ENCODE results near the gene GPR78.

The GPR78 gene

GRCh38 chr4:8597791-8598190 is 17.6 kb downstream of the GPR78 start:
- peaks cover 61 to 65% of the 10 kb centered on the region in 2 experiments for H3K36me3 ChIP-seq (ENCODE audit: control insufficient read depth in 1 of 2, insufficient read depth in 2 of 2, low read length in 2 of 2)
- peak overlapping the region; percentile 40 for H4K91ac ChIP-seq (ENCODE audit: low read depth, low read length)
- no peak overlapping the region for H3K14ac ChIP-seq (ENCODE audit: low read length)
- peaks cover 9% of the 10 kb centered on the region for H3K79me2 ChIP-seq (ENCODE audit: control insufficient read depth, insufficient read depth, low read length, poor library complexity)
- peak overlapping the region; percentile 26 for H3K18ac ChIP-seq (ENCODE audit: low read length)
- H3K79me1 ChIP-seq (ENCODE audit: low read length) = peaks cover 19% of the 10 kb centered on the region
- WGBS (ENCODE audit: extremely low coverage, insufficient coverage, insufficient read length) = no CpG with 5 or more reads among the region's 15 CpGs
- no peak overlapping the region for H2BK5ac ChIP-seq (ENCODE audit: low read depth, low read length, poor library complexity)
- H4K8ac ChIP-seq (ENCODE audit: low read depth, low read length) = no peak overlapping the region
- no peak overlapping the region for H3K27ac ChIP-seq (ENCODE audit: low read depth, low read length)
- H3K4me2 ChIP-seq (ENCODE audit: low read length) = no peak overlapping the region
- H3K4me3 ChIP-seq (ENCODE audit: low read depth, low read length) = no peak overlapping the region
- H3K9ac ChIP-seq (ENCODE audit: low read length) = no peak overlapping the region
- peaks cover 24 to 35% of the 10 kb centered on the region in 2 experiments for H3K4me1 ChIP-seq (ENCODE audit: control insufficient read depth in 1 of 2, insufficient read depth in 2 of 2, low read length in 2 of 2)
- peak overlapping the region; percentile 24 for H2AK5ac ChIP-seq (ENCODE audit: low read length)
- H3K4ac ChIP-seq (ENCODE audit: low read depth, low read length) = no peak overlapping the region
- no peak overlapping the region for H2BK12ac ChIP-seq (ENCODE audit: low read length)
- no peak overlapping the region for H2AFZ ChIP-seq (ENCODE audit: insufficient read depth, low read length, poor library complexity)
- no peaks in the 10 kb centered on the region for H3K9me3 ChIP-seq (ENCODE audit: insufficient read depth, low read depth, low read length)
- no peak overlapping the region for H4K12ac ChIP-seq (ENCODE audit: low read depth, low read length)
- H2BK120ac ChIP-seq (ENCODE audit: insufficient read depth, low read length, poor library complexity) = no peak overlapping the region
- no peaks in the 10 kb centered on the region for H3K27me3 ChIP-seq (ENCODE audit: insufficient read depth, low read length)
- H3K23ac ChIP-seq (ENCODE audit: low read length) = no peak overlapping the region
- DNase-seq = no peak

GRCh38 chr4:8598391-8599090 is 18.3 kb downstream of the GPR78 start:
- no peak overlapping the region for H2BK12ac ChIP-seq (ENCODE audit: low read length)
- H3K4me3 ChIP-seq (ENCODE audit: low read depth, low read length) = no peak overlapping the region
- no peak for DNase-seq
- H3K27me3 ChIP-seq (ENCODE audit: insufficient read depth, low read length) = no peaks in the 10 kb centered on the region
- H4K8ac ChIP-seq (ENCODE audit: low read depth, low read length) = no peak overlapping the region
- no peak overlapping the region for H3K23ac ChIP-seq (ENCODE audit: low read length)
- no peak overlapping the region for H2AK5ac ChIP-seq (ENCODE audit: low read length)
- peaks cover 12% of the 10 kb centered on the region for H3K79me1 ChIP-seq (ENCODE audit: low read length)
- H3K36me3 ChIP-seq (ENCODE audit: control insufficient read depth in 1 of 2, insufficient read depth in 2 of 2, low read length in 2 of 2) = peaks cover 64 to 71% of the 10 kb centered on the region in 2 experiments
- H3K79me2 ChIP-seq (ENCODE audit: control insufficient read depth, insufficient read depth, low read length, poor library complexity) = peaks cover 7% of the 10 kb centered on the region
- H4K91ac ChIP-seq (ENCODE audit: low read depth, low read length) = no peak overlapping the region
- H3K9me3 ChIP-seq (ENCODE audit: insufficient read depth, low read depth, low read length) = no peaks in the 10 kb centered on the region
- no peak overlapping the region for H3K9ac ChIP-seq (ENCODE audit: low read length)
- no peak overlapping the region for H4K12ac ChIP-seq (ENCODE audit: low read depth, low read length)
- H3K27ac ChIP-seq (ENCODE audit: low read depth, low read length) = no peak overlapping the region
- H2BK120ac ChIP-seq (ENCODE audit: insufficient read depth, low read length, poor library complexity) = no peak overlapping the region
- no peak overlapping the region for H3K4ac ChIP-seq (ENCODE audit: low read depth, low read length)
- no peak overlapping the region for H2AFZ ChIP-seq (ENCODE audit: insufficient read depth, low read length, poor library complexity)
- no CpG with 5 or more reads among the region's 19 CpGs for WGBS (ENCODE audit: extremely low coverage, insufficient coverage, insufficient read length)
- no peak overlapping the region for H3K18ac ChIP-seq (ENCODE audit: low read length)
- no peak overlapping the region for H3K4me2 ChIP-seq (ENCODE audit: low read length)
- no peak overlapping the region for H2BK5ac ChIP-seq (ENCODE audit: low read depth, low read length, poor library complexity)
- no peak overlapping the region for H3K14ac ChIP-seq (ENCODE audit: low read length)
- peaks cover 21 to 27% of the 10 kb centered on the region in 2 experiments for H3K4me1 ChIP-seq (ENCODE audit: control insufficient read depth in 1 of 2, insufficient read depth in 2 of 2, low read length in 2 of 2)

- no peak overlapping the region for H4K91ac ChIP-seq (ENCODE audit: low read depth, low read length)
- DNase-seq = no peak
- no peaks in the 10 kb centered on the region for H3K9me3 ChIP-seq (ENCODE audit: insufficient read depth, low read depth, low read length)
- no peak overlapping the region for H3K9ac ChIP-seq (ENCODE audit: low read length)
- H3K36me3 ChIP-seq (ENCODE audit: control insufficient read depth in 1 of 2, insufficient read depth in 2 of 2, low read length in 2 of 2) = peaks cover 70 to 75% of the 10 kb centered on the region in 2 experiments
- no peak overlapping the region for H4K12ac ChIP-seq (ENCODE audit: low read depth, low read length)
- H2AFZ ChIP-seq (ENCODE audit: insufficient read depth, low read length, poor library complexity) = no peak overlapping the region
- H4K8ac ChIP-seq (ENCODE audit: low read depth, low read length) = no peak overlapping the region
- H2BK5ac ChIP-seq (ENCODE audit: low read depth, low read length, poor library complexity) = no peak overlapping the region
- H3K27ac ChIP-seq (ENCODE audit: low read depth, low read length) = no peak overlapping the region
- peaks cover 5% of the 10 kb centered on the region for H3K79me2 ChIP-seq (ENCODE audit: control insufficient read depth, insufficient read depth, low read length, poor library complexity)
- no peak overlapping the region for H3K4me3 ChIP-seq (ENCODE audit: low read depth, low read length)
- H2BK12ac ChIP-seq (ENCODE audit: low read length) = no peak overlapping the region
- H3K18ac ChIP-seq (ENCODE audit: low read length) = no peak overlapping the region
- H3K27me3 ChIP-seq (ENCODE audit: insufficient read depth, low read length) = no peaks in the 10 kb centered on the region
- H3K79me1 ChIP-seq (ENCODE audit: low read length) = peaks cover 6% of the 10 kb centered on the region
- no peak overlapping the region for H3K4ac ChIP-seq (ENCODE audit: low read depth, low read length)
- H2BK120ac ChIP-seq (ENCODE audit: insufficient read depth, low read length, poor library complexity) = no peak overlapping the region
- no peak overlapping the region for H2AK5ac ChIP-seq (ENCODE audit: low read length)
- no peak overlapping the region for H3K23ac ChIP-seq (ENCODE audit: low read length)
- no peak overlapping the region for H3K14ac ChIP-seq (ENCODE audit: low read length)
- WGBS (ENCODE audit: extremely low coverage, insufficient coverage, insufficient read length) = no CpG with 5 or more reads among the region's 8 CpGs
- no peak overlapping the region for H3K4me2 ChIP-seq (ENCODE audit: low read length)
- peaks cover 16 to 22% of the 10 kb centered on the region in 2 experiments for H3K4me1 ChIP-seq (ENCODE audit: control insufficient read depth in 1 of 2, insufficient read depth in 2 of 2, low read length in 2 of 2)
Measured at GRCh38 chr4:8599091-8599460, 18.9 kb downstream of the GPR78 start.

- DNase-seq = no peak
- no peak overlapping the region for H4K91ac ChIP-seq (ENCODE audit: low read depth, low read length)
- no peak overlapping the region for H3K4ac ChIP-seq (ENCODE audit: low read depth, low read length)
- H2AFZ ChIP-seq (ENCODE audit: insufficient read depth, low read length, poor library complexity) = no peak overlapping the region
- H2BK120ac ChIP-seq (ENCODE audit: insufficient read depth, low read length, poor library complexity) = no peak overlapping the region
- no peak overlapping the region for H2BK5ac ChIP-seq (ENCODE audit: low read depth, low read length, poor library complexity)
- no CpG with 5 or more reads among the region's 9 CpGs for WGBS (ENCODE audit: extremely low coverage, insufficient coverage, insufficient read length)
- H4K8ac ChIP-seq (ENCODE audit: low read depth, low read length) = no peak overlapping the region
- H3K79me2 ChIP-seq (ENCODE audit: control insufficient read depth, insufficient read depth, low read length, poor library complexity) = peaks cover 5% of the 10 kb centered on the region
- H3K23ac ChIP-seq (ENCODE audit: low read length) = no peak overlapping the region
- H2AK5ac ChIP-seq (ENCODE audit: low read length) = no peak overlapping the region
- H4K12ac ChIP-seq (ENCODE audit: low read depth, low read length) = no peak overlapping the region
- peaks cover 13 to 19% of the 10 kb centered on the region in 2 experiments for H3K4me1 ChIP-seq (ENCODE audit: control insufficient read depth in 1 of 2, insufficient read depth in 2 of 2, low read length in 2 of 2)
- no peaks in the 10 kb centered on the region for H3K9me3 ChIP-seq (ENCODE audit: insufficient read depth, low read depth, low read length)
- peaks cover 5% of the 10 kb centered on the region for H3K79me1 ChIP-seq (ENCODE audit: low read length)
- H3K36me3 ChIP-seq (ENCODE audit: control insufficient read depth in 1 of 2, insufficient read depth in 2 of 2, low read length in 2 of 2) = peaks cover 70 to 74% of the 10 kb centered on the region in 2 experiments
- H3K27ac ChIP-seq (ENCODE audit: low read depth, low read length) = no peak overlapping the region
- H3K14ac ChIP-seq (ENCODE audit: low read length) = no peak overlapping the region
- H3K4me3 ChIP-seq (ENCODE audit: low read depth, low read length) = no peak overlapping the region
- H3K18ac ChIP-seq (ENCODE audit: low read length) = no peak overlapping the region
- no peaks in the 10 kb centered on the region for H3K27me3 ChIP-seq (ENCODE audit: insufficient read depth, low read length)
- no peak overlapping the region for H3K4me2 ChIP-seq (ENCODE audit: low read length)
- no peak overlapping the region for H2BK12ac ChIP-seq (ENCODE audit: low read length)
- no peak overlapping the region for H3K9ac ChIP-seq (ENCODE audit: low read length)
Measured at GRCh38 chr4:8599657-8600056, 19.5 kb downstream of the GPR78 start.
